PC-3 (cell line): Measurements from ENCODE around the gene CMTM8. TPM values are rescaled to one million over a fixed set of nuclear protein-coding genes. Genes with fewer than 3 reads are reported as not detected.

Experiments used
- ATAC-seq: fragments of 200-7000 bp; cut with Tn5 transposase; 2 replicates; pipeline ENCODE4 v1.9.1; 2020; ENCODE audit warnings: mild to moderate bottlenecking, moderate library complexity
- BruUV-seq: library from RNA; stranded (reverse); fragments of 400-500 nt; replicated peaks from 2 replicates; lab custom pipeline; 2021; lab: Mats Ljungman, UMichigan
- CTCF ChIA-PET: fragments of 300-600 bp; sonication (Branson Sonifier 250); formaldehyde crosslinking; loops from one replicate; lab custom pipeline; 2022; ENCODE audit warnings: antibody characterized with exemption; lab: Charles Lee
- POLR2A ChIA-PET: fragments of 300-600 bp; sonication (Branson Sonifier 250); formaldehyde crosslinking; loops from one replicate; lab custom pipeline; 2022; ENCODE audit warnings: antibody characterized with exemption; ENCODE audit not compliant: unreplicated experiment; lab: Charles Lee
- DNase-seq: peaks from one replicate; pipeline ENCODE4 v3.0.0-alpha.2; 2015
- H2AFZ ChIP-seq: fragments of 300-600 bp; sonication (generic); 2 replicates; pipeline ENCODE4 v1.6.0; 2016; ENCODE audit warnings: antibody characterized with exemption, low read length
- H3F3A ChIP-seq: fragments of 300-600 bp; sonication (generic); one replicate; pipeline ENCODE4 v1.6.0; 2017; ENCODE audit warnings: antibody characterized with exemption, low read length, control low read depth, mild to moderate bottlenecking; ENCODE audit not compliant: unreplicated experiment
- H3K27ac ChIP-seq: fragments of 300-600 bp; sonication (generic); 2 replicates; pipeline ENCODE4 v1.5.1; 2016; ENCODE audit warnings: mild to moderate bottlenecking, low read length
- H3K27me3 ChIP-seq: fragments of 300-600 bp; sonication (generic); 2 replicates; pipeline ENCODE4 v1.6.1; 2016; ENCODE audit warnings: low read length, mixed read lengths
- H3K36me3 ChIP-seq: fragments of 300-600 bp; sonication (generic); 2 replicates; pipeline ENCODE4 v1.6.1; 2016; ENCODE audit warnings: low read depth, mixed run types, low read length, mixed read lengths
- H3K4me1 ChIP-seq: fragments of 300-600 bp; sonication (generic); 2 replicates; pipeline ENCODE4 v1.5.1; 2016; ENCODE audit warnings: low read length; ENCODE audit not compliant: insufficient read depth
- H3K4me2 ChIP-seq: fragments of 300-600 bp; sonication (generic); 2 replicates; pipeline ENCODE4 v1.6.0; 2016; ENCODE audit warnings: low read length
- H3K4me3 ChIP-seq: fragments of 300-600 bp; sonication (generic); 2 replicates; pipeline ENCODE4 v1.5.1; 2016; ENCODE audit warnings: mild to moderate bottlenecking, low read length, mixed read lengths
- H3K79me2 ChIP-seq: fragments of 300-600 bp; sonication (generic); 2 replicates; pipeline ENCODE4 v1.6.1; 2017; ENCODE audit warnings: low read length, mixed read lengths
- H3K9ac ChIP-seq: fragments of 300-600 bp; sonication (generic); 2 replicates; pipeline ENCODE4 v1.6.0; 2016; ENCODE audit warnings: mild to moderate bottlenecking, low read length
- H3K9me2 ChIP-seq: fragments of 300-600 bp; sonication (generic); replicated peaks from 2 replicates; pipeline ENCODE4 v1.6.1; 2016; ENCODE audit warnings: mixed run types, low read length, mixed read lengths
- H3K9me3 ChIP-seq: fragments of 300-600 bp; sonication (generic); 2 replicates; pipeline ENCODE4 v1.6.1; 2016; ENCODE audit warnings: low read length, mixed read lengths
- H4K20me1 ChIP-seq: fragments of 300-600 bp; sonication (generic); 2 replicates; pipeline ENCODE4 v1.6.1; 2016; ENCODE audit warnings: low read length, mixed read lengths
- EZH2 ChIP-seq: fragments of 300-600 bp; sonication (generic); IDR thresholded peaks from one replicate; pipeline ENCODE4 v1.6.1; 2017; ENCODE audit warnings: antibody characterized with exemption, mild to moderate bottlenecking, low read length; ENCODE audit not compliant: unreplicated experiment
- EZH2phosphoT487 ChIP-seq: fragments of 300-600 bp; sonication (generic); IDR thresholded peaks from 2 replicates; pipeline ENCODE4 v1.6.1; 2018; ENCODE audit warnings: mild to moderate bottlenecking, antibody characterized with exemption, low read length, borderline replicate concordance
- intact Hi-C: fragments of 100-400 bp; cut with micrococcal nuclease; formaldehyde crosslinking; loops from 2 replicates; pipeline ENCODE4 v1.9.0; 2023
- total RNA-seq: library from RNA; depleted of rRNA; stranded (reverse); fragments of >200 nt; gene quantifications from 2 replicates; pipeline ENCODE4 v1.2.3, GENCODE V29; 2014
- TF ChIP-seq, protein P1 (sequence below): fragments of 300-600 bp; sonication (generic); conservative IDR thresholded peaks from 2 replicates; pipeline ENCODE4 v1.5.1; 2017; ENCODE audit warnings: antibody characterized with exemption, low read depth, mild to moderate bottlenecking, low read length

The CMTM8 gene
- total RNA-seq, 1 experiment from 2014 or later: 5.2 TPM

DNA sequence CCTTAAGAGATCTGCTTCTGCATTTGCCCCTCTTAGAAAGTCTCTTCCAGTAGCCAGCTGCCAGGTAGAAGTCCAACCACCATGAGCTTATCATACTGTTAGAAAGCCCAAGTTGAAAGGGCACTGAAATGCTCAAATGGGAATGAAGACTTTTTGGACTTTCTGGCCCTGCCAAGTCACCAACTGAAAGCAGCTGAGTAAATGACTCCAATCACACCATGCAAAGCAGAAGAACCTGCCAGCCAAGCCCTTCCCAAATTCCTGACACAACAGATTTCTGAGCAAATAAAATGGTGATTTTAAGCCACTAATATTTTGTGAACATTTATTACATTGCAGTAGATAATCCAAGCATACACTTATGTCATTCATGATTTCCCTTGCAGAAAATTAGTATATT lies 2.1 kb upstream of the CMTM8 start:
- Histone ChIP-seq H3K27me3 (no peaks in the 10 kb centered on the region), H3K36me3 (no peaks in the 10 kb centered on the region), H3K9me3 (0 out of 2 replicates have a peak, but pooled peaks cover 8% of the 10 kb centered on the region), H3K9ac (no peak overlapping the region), H3K4me2 (no peak overlapping the region), H4K20me1 (no peaks in the 10 kb centered on the region), H3K4me3 (no peak overlapping the region), H3K27ac (no peak overlapping the region), H3K79me2 (peaks cover 19% of the 10 kb centered on the region), H3K4me1 (peaks cover 17% of the 10 kb centered on the region), H3F3A (no peaks in the 10 kb centered on the region), H3K9me2 (no peaks in the 10 kb centered on the region), H2AFZ (no peak overlapping the region)
- no peak for DNase-seq
- no TSS peak for BruUV-seq
- CTCF ChIA-PET: no interaction called here
- TF ChIP-seq, protein P1, sequence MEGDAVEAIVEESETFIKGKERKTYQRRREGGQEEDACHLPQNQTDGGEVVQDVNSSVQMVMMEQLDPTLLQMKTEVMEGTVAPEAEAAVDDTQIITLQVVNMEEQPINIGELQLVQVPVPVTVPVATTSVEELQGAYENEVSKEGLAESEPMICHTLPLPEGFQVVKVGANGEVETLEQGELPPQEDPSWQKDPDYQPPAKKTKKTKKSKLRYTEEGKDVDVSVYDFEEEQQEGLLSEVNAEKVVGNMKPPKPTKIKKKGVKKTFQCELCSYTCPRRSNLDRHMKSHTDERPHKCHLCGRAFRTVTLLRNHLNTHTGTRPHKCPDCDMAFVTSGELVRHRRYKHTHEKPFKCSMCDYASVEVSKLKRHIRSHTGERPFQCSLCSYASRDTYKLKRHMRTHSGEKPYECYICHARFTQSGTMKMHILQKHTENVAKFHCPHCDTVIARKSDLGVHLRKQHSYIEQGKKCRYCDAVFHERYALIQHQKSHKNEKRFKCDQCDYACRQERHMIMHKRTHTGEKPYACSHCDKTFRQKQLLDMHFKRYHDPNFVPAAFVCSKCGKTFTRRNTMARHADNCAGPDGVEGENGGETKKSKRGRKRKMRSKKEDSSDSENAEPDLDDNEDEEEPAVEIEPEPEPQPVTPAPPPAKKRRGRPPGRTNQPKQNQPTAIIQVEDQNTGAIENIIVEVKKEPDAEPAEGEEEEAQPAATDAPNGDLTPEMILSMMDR: no peak
- no peak for TF ChIP-seq EZH2phosphoT487
- no peak for TF ChIP-seq EZH2
- no peak for ATAC-seq
- intact Hi-C loops: loop anchor here (5.0 kb wide), 2 partner anchors 61 to 156 kb away; partner anchors contain the start of gene CMTM7
- POLR2A ChIA-PET: no interaction called here

DNA sequence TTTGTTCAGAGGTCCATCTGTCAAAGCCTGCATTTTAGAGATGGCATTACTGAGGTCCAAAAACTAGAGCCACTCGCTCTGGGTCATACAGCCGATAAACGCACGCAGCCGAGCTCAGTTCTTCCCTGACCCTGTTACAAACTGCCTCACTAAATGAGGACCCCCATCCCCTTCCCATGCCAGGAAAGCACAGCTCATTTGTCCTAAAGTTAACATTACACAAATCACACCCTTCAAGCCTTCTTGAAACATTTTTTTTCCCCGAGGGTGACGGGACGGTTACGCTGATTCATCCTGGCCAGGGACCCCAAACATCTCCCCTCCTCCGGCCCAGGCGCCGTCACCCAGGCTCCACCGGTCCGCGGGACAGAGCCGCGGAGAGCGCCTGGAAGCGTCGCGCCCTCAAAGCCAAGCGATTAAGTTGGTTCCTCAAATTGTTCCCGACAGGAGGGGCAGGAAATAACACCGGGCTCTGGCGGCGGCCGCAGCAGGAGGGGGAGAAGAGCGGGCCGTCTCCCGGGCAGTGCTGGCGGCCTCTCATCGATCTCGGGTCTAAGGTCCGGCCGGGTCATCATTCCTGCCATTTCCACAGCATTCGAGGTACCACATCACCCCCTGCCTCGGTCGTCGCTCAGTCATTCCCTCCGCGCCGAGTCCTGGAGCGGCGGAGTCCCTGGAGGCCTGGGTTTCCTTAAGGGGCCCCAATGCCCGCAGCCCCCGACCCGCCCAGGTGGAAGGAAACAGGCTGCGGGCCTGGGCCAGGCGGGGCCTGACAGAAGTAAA lies 619 bp upstream of the CMTM8 start:
- no peak for TF ChIP-seq EZH2
- TF ChIP-seq, protein P1: no peak
- intact Hi-C loops: loop anchor here (5.0 kb wide), 2 partner anchors 59 to 154 kb away; partner anchors contain the start of gene CMTM7
- Histone ChIP-seq H3K9me2 (no peaks in the 10 kb centered on the region), H3K27me3 (no peaks in the 10 kb centered on the region), H3K36me3 (no peaks in the 10 kb centered on the region), H4K20me1 (no peaks in the 10 kb centered on the region), H3K4me1 (peaks cover 17% of the 10 kb centered on the region), H3K27ac (no peak overlapping the region), H3K79me2 (peaks cover 26% of the 10 kb centered on the region), H3K9me3 (0 out of 2 replicates have a peak, but pooled peaks cover 8% of the 10 kb centered on the region), H3F3A (no peaks in the 10 kb centered on the region), H3K9ac (0 out of 2 replicates have a peak overlapping the region, but pooled peaks have one; percentile 23), H2AFZ (peak overlapping the region; percentile 94), H3K4me2 (peak overlapping the region; percentile 99), H3K4me3 (peak overlapping the region; percentile 92)
- CTCF ChIA-PET: interaction anchor here (1.1 kb wide), 1 partner anchor 666 kb away, joined by 3 read pairs; no protein-coding TSS in a partner anchor
- POLR2A ChIA-PET: no interaction called here
- DNase-seq (peak; percentile 25), ATAC-seq (peak; percentile 53)
- BruUV-seq: TSS peak; percentile 72
